K562 (cell line): ENCODE results near the gene MTA2. TPM values are rescaled to one million over a fixed set of nuclear protein-coding genes. Genes with fewer than 3 reads are reported as not detected.

Experiments used
- CBX1 ChIP-seq: sonication (generic); IDR thresholded peaks from 2 replicates; pipeline ENCODE4 v1.6.1; 2016; ENCODE audit warnings: antibody characterized with exemption, low read depth, mild to moderate bottlenecking
- CBX3 ChIP-seq, 2 experiments: IDR thresholded peaks; 1 replicate in 1 of 2; 2 replicates in 1 of 2; pipeline ENCODE4 v1.6.1; 2012; ENCODE audit warnings: inconsistent platforms in 2 of 2, low read length in 2 of 2, borderline replicate concordance in 1 of 2, control low read depth in 1 of 2
- CHD7 ChIP-seq: fragments of 200-600 bp; sonication (generic); IDR thresholded peaks from one replicate; pipeline ENCODE4 v1.6.1; 2012; ENCODE audit warnings: mild to moderate bottlenecking, low read depth, low read length, inconsistent platforms
- CREB3L1 ChIP-seq: fragments of 450-650 bp; IDR thresholded peaks from 2 replicates; pipeline ENCODE4 v1.6.1; 2014; ENCODE audit warnings: low read depth, mild to moderate bottlenecking, moderate library complexity, borderline replicate concordance
- CTBP1 ChIP-seq: fragments of 450-650 bp; IDR thresholded peaks from 2 replicates; pipeline ENCODE4 v1.6.1; 2016; ENCODE audit warnings: borderline replicate concordance
- FOXK2 ChIP-seq, 2 experiments: fragments of 450-650 bp; IDR thresholded peaks in 1 of 2; conservative IDR thresholded peaks in 1 of 2; 2 replicates each; pipeline ENCODE4 v1.6.1; 2016; ENCODE audit warnings: low read depth in 2 of 2, mild to moderate bottlenecking in 1 of 2
- FOXP1 ChIP-seq: sonication (generic); formaldehyde crosslinking; IDR thresholded peaks from 2 replicates; pipeline ENCODE4 v1.8.0; 2022; ENCODE audit warnings: mild to moderate bottlenecking, missing genetic modification reagents
- HNRNPL ChIP-seq: fragments of 200-400 bp; formaldehyde crosslinking; IDR thresholded peaks from 2 replicates; pipeline ENCODE4 v1.6.1; 2017; ENCODE audit warnings: low read depth, mild to moderate bottlenecking, low read length
- HNRNPUL1 ChIP-seq: fragments of 200-400 bp; formaldehyde crosslinking; IDR thresholded peaks from 2 replicates; pipeline ENCODE4 v1.6.1; 2017; ENCODE audit warnings: low read length
- KLF16 ChIP-seq: IDR thresholded peaks from 2 replicates; pipeline ENCODE4 v1.6.1; 2016; ENCODE audit warnings: antibody characterized with exemption
- MTA2 ChIP-seq: fragments of 450-650 bp; IDR thresholded peaks from 2 replicates; pipeline ENCODE4 v1.6.1; 2016; ENCODE audit warnings: low read depth
- NONO ChIP-seq, 2 experiments: fragments of 200-400 bp in 1 of 2; fragments of 450-650 bp in 1 of 2; formaldehyde crosslinking in 1 of 2; IDR thresholded peaks; 2 replicates each; pipeline ENCODE4 v1.6.1; 2017; ENCODE audit warnings: low read depth in 2 of 2, mild to moderate bottlenecking in 2 of 2, moderate library complexity in 2 of 2, low read length in 1 of 2
- PPARD ChIP-seq: fragments of 250-450 bp; sonication (Bioruptor Pico); IDR thresholded peaks from 2 replicates; pipeline ENCODE4 v1.8.0; 2022; ENCODE audit warnings: inconsistent platforms, mild to moderate bottlenecking, moderate library complexity
- SIRT6 ChIP-seq: IDR thresholded peaks from one replicate; pipeline ENCODE4 v1.6.1; 2012; ENCODE audit warnings: low read depth, mild to moderate bottlenecking, control low read depth, inconsistent platforms, low read length, moderate library complexity
- ZNF143 ChIP-seq: sonication (generic); formaldehyde crosslinking; IDR thresholded peaks from 2 replicates; pipeline ENCODE4 v1.9.0; 2022; ENCODE audit warnings: mild to moderate bottlenecking, missing genetic modification reagents
- ZNF197 ChIP-seq: fragments of 200-800 bp; sonication (Bioruptor generic); IDR thresholded peaks from 2 replicates; pipeline ENCODE4 v1.6.1; 2016; ENCODE audit warnings: low read depth, missing genetic modification characterization, missing compliant biosample characterization
- polyA plus RNA-seq, 8 experiments: library from polyadenylated mRNA; depleted of rRNA in 4 of 8; stranded (reverse) in 5 of 8; unstranded in 3 of 8; fragments of >200 nt; fragmentation: Nextera tagmentation in 2 of 8; fragmentation: Illumina TruSeq in 1 of 8; extraction: Ambion mirVana in 2 of 8; extraction: Trizol in 1 of 8; gene quantifications; 2 replicates each; pipeline versions ENCODE4 v1.2.1 to v1.2.3, GENCODE V29; 2011 to 2014; ENCODE audit warnings: inconsistent platforms in 1 of 8, missing spikeins in 1 of 8
- total RNA-seq, 7 experiments: library from RNA; depleted of rRNA in 6 of 7; stranded (reverse); fragments of >200 nt in 6 of 7; fragmentation: Illumina TruSeq in 2 of 7; extraction: Trizol in 2 of 7; gene quantifications; 2 replicates each; pipeline versions ENCODE4 v1.2.1 to v1.2.3, GENCODE V29; 2011 to 2021; ENCODE audit warnings: low replicate concordance in 1 of 7

Gene MTA2
- total and polyA plus RNA-seq, 9 of the 15 experiments (the other 6 are each of a cell fraction or from before 2014, with no cell fraction given) = 6.2 to 220 (median 172) TPM

- TF ChIP-seq CHD7 = no peak
- TF ChIP-seq CREB3L1 = no peak
- no peak for TF ChIP-seq SIRT6
- TF ChIP-seq MTA2 = no peak
- TF ChIP-seq ZNF197 (CRISPR knock-in tag) = no peak
- peak; percentile 56 to 75; a peak in 3 of 4 replicates for TF ChIP-seq FOXK2 (conservative IDR thresholded peaks at IDR 0.05 in 1 of 2, IDR thresholded peaks at IDR 0.05 in 1 of 2; ENCODE audit: low read depth in 2 of 2)
- no peak for TF ChIP-seq HNRNPL
- no peak for TF ChIP-seq PPARD (CRISPR knock-in tag)
- no peak for TF ChIP-seq ZNF143 (CRISPR knock-in tag)
- peak; percentile 55; the same call in 1 of the 2 replicates for TF ChIP-seq CTBP1
- TF ChIP-seq CBX3 (IDR thresholded peaks at IDR 0.05; ENCODE audit: borderline replicate concordance in 1 of 2, low read length in 2 of 2) = peak in 1 of 2 experiments; percentile 36; a peak in 1 of 3 replicates
- 0 out of 2 replicates have a peak, but pooled peaks have one; percentile 38 for TF ChIP-seq KLF16
- 0 out of 2 replicates have a peak, but pooled peaks have one; percentile 48 for TF ChIP-seq FOXP1 (CRISPR knock-in tag)
- TF ChIP-seq HNRNPUL1 = no peak
- no peak for TF ChIP-seq CBX1
- TF ChIP-seq NONO (IDR thresholded peaks at IDR 0.05; ENCODE audit: low read depth in 2 of 2, low read length in 1 of 2) = peak in 1 of 2 experiments; percentile 50; a peak in 1 of 4 replicates
Observed at GRCh38 chr11:62560566-62561103, 41.0 kb downstream of the MTA2 start (continued).
